ENCODE data around the gene CYB5R3. TPM values are rescaled to one million over a fixed set of nuclear protein-coding genes. Genes with fewer than 3 reads are reported as not detected.
"Not testable (repeated sequence)": the region's sequence is repeated elsewhere in the genome, so short reads cannot be mapped to it uniquely, and the experiment has no call there.

Gene CYB5R3
- total RNA-seq, 1 donor from 2014 or later = 70.7 TPM

GRCh38 chr22:42608136-42608822 is 40.9 kb downstream of the CYB5R3 start:
- intact Hi-C loops (cut with micrococcal nuclease) = no loop called here

- intact Hi-C loops (cut with micrococcal nuclease) = not testable (repeated sequence)
These were observed 41.6 kb downstream of the CYB5R3 start for GRCh38 chr22:42607641-42608040.

DNA sequence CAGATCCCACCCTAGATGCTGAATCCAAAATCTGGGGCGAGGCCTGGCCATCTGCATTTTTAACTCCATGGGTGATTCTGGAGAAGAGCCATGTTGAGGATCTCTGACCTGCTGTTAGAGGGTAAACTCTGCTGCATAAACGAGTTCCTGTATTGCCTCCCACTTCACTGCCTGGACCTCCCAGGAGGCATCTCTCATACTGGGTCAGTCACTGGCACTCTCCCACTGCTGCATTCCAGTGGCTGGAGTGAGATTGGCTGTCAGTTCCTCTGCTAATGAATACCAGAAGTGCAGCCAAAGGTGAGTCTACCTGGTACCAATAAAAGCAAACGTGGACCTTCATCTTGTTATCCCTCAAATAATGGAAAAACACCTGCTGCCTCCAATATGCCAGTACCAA is 44.8 kb downstream of the CYB5R3 start:
- intact Hi-C loops (cut with micrococcal nuclease) = no loop called here

DNA sequence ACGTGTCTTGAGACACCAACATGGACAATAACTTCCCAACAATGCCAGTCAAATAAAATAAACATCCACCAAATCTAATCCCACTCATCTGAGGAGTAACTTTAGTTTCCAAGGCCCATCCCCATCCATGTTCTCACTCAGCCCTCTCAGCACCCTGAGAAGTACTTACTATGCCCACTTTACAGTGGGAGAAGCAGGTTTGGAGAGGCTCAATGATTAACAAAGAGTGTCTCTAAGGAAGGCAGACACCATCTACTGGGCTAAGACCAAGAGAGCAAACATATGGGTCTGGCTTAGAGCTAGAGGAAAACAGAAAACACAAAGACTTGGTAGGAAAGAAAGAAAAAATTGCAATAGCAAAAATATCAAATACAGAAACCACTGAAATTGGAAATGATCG is 45.8 kb downstream of the CYB5R3 start:
- intact Hi-C loops (cut with micrococcal nuclease) = no loop called here

DNA sequence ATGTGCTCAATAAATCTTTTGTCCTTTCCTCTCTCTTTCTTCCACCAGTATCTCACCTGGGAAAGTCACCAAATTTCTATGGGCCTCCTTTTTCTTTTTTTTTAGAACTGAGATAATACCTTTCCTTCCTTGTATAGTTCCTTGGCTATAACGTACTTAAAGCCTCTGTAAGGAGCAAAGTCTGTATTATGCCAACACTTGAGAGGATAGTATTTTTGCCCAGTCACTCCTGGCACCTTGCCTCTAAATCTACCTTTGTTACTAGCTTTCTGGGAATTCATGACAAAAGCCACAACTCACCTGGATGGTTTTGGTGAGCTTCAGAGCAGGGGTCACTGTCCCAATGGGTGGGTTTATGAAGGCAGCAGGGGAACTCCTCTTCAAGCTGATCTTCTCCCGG is 46.7 kb downstream of the CYB5R3 start:
- intact Hi-C loops (cut with micrococcal nuclease) = no loop called here

DNA sequence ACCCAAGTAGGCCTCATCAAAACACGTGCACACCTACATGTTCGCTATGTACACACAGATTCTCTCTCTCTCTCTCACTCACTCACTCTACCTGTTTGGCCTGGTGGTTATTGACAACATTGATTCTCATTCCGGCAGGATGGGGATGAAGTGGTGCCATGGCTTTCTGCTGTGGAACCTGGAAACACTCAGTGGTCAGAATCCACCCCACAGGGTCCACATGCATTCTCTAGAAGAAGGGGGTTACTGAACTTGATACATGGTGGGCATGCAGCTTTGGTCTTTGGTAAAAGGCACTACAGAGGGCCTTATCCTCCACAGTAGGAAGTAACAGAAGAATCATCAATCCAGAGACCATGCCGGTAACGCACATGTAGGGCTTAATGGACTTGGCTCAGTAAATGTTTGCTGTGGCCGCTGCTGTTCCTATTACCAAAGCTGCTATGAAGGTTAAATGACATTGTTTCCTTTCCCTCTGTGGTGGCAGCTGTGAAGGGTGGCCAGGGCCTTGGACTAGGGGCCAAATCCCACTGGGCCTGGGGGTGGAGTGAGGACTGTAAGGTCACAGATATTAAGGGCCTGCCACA is 47.2 kb downstream of the CYB5R3 start:
- intact Hi-C loops (cut with micrococcal nuclease) = no loop called here

DNA sequence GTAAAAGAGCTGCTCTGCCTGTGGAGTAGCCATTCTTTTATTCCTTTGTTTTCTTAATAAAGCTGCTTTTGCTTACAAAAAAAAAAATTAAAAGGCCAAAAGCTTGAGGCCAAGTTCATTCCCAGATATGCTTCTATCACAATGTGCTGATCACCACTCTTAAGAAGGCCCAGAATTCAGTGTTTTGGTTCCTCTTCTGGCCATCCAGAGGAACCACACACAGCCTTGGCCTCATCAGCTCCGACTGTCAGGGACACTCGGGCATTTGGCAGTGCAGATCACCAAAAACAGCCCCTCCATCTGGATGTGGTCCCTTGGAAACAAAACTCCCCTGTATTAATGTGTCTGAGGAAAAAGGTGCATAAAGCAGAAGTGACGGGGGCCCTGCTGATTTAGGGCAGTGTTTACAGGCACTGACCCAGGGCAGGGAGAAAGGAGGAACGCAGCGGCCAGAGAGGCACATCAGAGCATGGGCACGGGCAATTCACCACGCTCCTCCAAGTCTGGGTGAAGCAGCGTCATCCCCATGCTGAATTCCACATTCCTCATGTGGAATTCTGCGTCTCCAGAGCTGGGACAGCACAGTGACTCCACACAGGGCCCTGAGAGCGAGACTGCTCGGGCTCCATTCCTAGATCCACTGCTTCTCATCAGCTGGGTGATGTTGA is 52.2 kb downstream of the CYB5R3 start:
- intact Hi-C loops (cut with micrococcal nuclease) = no loop called here

DNA sequence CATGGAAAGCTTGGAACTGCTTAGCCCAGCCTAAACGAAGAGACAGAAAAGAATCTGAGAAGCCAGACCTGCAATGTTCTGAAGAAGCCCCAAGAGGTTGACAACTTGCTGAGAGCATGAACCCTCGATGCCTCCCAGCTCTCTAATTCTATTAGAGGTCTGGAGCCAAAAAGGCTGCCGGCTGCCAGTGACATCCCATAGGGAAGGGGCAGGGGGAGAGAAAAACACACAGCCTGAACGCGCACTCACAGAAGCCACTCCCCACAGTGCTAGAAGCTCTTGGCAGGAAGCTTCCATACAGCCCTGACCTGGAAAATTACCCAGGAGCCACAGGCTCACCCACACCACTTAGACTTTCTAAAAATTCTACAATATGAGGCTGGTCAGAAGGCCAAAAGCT is 52.9 kb downstream of the CYB5R3 start:
- intact Hi-C loops (cut with micrococcal nuclease) = no loop called here

GRCh38 chr22:42595434-42595833 is 53.8 kb downstream of the CYB5R3 start:
- intact Hi-C loops (cut with micrococcal nuclease) = no loop called here

- intact Hi-C loops (cut with micrococcal nuclease) = no loop called here
These were observed 57.2 kb downstream of the CYB5R3 start for GRCh38 chr22:42591987-42592386.

DNA sequence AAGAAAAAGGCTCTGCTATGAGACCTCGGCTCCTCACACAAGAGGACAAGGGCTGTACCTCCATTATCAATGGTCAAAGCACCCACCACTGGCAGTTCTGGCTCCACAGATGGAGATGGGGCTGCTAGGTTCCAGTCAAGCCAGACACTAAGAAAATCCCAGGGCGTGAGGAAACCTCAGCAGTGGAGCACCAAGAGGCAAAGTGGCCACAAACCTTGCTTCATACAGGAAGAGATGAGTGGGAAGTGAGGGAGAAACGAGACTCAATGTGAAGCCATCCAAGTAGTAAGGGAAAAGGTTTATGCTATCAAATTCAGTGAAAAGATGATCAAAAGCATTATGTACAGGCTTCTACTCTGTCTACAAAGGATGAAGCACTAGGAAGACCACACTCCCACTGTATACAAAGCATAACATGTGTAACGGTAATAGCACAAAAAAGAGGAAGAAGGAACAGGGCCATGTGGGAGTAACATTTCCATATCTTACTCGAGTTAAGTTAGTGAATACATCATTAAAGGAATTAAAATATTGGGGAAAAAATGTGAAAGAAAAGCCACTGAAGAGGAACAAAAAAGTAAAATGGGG is 61.5 kb downstream of the CYB5R3 start:
- intact Hi-C loops (cut with micrococcal nuclease) = no loop called here

DNA sequence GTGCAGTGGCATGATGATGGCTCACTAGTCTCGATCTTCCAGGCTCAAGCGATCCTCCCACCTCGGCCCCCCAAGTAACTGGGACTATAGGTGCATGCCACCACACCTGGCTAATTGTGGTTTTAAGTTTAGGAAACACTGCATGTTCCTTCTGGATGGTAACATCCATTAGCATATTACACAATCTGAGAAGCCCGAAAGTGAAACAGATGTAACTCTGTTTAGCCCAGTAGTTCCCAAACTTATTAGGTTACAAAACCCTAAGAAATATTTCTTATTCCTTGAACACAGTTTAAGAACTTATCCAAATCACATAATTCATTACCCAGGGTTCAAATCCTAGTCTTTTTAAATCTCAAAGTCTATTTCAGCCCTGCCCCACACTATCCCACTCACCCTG is 62.8 kb downstream of the CYB5R3 start:
- intact Hi-C loops (cut with micrococcal nuclease) = no loop called here

DNA sequence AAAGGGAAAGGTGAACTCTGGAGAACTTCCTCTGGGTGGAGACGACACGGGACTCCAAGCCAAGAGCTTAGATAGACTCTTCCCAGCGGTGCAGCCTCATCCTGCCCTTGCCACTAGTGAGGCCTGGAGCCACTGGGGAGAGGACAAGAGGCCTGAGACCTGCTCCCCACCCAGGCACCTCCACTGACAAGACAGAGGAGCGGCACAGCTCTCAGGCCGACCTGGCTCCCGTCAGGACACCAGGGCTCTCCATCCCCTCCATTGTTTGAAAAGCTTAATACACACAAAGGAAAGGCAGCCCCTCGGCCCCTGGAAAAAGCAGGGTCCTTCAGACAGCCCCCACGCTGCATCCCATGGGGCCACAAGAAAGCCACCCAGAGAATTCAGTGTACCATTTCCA is 64.1 kb downstream of the CYB5R3 start:
- intact Hi-C loops (cut with micrococcal nuclease) = no loop called here

- intact Hi-C loops (cut with micrococcal nuclease) = no loop called here
These were observed 64.7 kb downstream of the CYB5R3 start for GRCh38 chr22:42584364-42584940.

GRCh38 chr22:42582987-42583386 is 66.2 kb downstream of the CYB5R3 start:
- intact Hi-C loops (cut with micrococcal nuclease) = loop anchor here (2.0 kb wide), 2 partner anchors 30 to 32 kb away; partner anchors contain the start of genes POLDIP3 and SERHL2

GRCh38 chr22:42581762-42582716 is 67.2 kb downstream of the CYB5R3 start:
- intact Hi-C loops (cut with micrococcal nuclease) = loop anchor here (2.0 kb wide), 2 partner anchors 29 to 33 kb away; partner anchors contain the start of genes POLDIP3 and SERHL2

DNA sequence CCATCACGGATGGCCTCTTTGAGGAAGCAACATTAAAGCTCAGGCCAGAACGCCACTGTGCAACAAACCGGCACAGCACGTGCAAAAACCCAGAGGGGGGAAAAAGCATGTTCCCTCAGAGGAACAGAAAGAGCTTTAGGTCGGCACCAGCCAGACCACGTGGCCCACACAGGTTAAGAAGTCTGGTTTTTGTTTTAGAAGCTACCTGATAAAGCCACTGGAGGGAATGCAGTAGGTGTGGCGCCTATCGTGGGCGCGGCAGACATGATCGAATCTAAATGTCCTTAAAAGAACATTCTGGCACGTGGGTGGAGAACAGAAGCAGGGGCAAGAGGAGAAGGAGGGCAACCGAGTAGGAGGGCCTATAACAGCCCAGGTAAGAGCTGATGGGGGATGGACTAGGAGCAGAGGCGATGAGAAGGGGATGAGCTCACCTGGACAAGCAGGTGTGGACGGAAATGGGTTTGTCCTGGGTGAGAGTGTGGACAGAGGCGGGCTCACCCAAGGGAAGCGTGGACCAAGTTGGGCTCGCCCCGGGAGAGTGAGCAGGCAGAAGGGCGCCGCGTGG is 67.9 kb downstream of the CYB5R3 start:
- intact Hi-C loops (cut with micrococcal nuclease) = not testable (repeated sequence)

DNA sequence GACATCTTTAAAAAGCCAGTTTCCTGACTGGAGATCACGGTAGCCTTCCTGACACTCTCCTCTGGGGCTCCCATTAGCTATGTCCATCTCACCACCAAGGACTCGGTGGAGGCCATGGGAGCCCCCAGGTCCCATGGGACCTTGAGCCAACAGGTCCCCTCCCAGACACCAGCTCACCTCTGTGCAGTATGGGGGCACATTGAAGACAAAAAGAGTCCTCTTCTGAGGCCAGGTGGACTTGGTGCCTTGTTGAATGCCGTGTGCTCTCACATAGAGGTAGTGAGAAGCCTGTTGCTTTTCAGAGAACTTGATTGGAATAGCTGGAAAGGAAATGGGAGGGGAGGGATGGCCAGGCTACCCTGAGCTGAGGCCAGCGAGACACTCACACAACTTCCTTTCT is 69.2 kb downstream of the CYB5R3 start:
- intact Hi-C loops (cut with micrococcal nuclease) = not testable (repeated sequence)

DNA sequence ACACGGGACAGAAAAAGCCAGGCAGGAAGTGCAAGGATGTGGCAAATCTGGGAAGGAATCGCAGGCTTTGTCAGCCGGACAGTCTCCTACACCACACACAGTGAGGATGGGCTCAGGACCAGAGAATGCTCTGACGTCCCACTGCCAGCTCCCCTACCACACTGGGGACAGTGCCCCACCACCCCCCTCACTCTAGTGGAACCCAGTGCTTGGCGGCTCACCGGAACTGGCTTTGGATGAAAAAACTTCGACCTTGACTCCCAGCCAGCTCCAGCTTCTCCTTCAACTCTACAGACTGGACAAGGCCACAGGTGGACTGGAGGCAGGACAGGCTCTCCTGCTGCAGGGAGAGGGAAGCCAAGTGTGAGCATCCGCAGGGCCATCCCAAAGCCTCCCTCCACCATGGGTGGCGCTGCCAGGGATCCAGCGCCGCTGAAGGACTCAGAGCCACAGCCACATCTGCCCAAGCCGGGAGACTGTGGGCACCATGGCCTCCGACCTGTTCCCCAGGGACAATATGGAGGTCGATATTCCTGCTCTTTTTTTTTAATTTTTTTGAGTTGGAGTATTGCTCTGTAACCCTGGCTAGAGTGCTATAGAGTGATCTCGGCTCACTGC is 71.5 kb downstream of the CYB5R3 start:
- intact Hi-C loops (cut with micrococcal nuclease) = no loop called here

GRCh38 chr22:42577141-42577540 is 72.1 kb downstream of the CYB5R3 start:
- intact Hi-C loops (cut with micrococcal nuclease) = not testable (repeated sequence)

All from T-helper 2 cell treated with Interferon-gamma antibody and Interleukin-4, amounts not matched to agents 100 ng/mL and 5 ng/mL, for 36 hours (primary cell).